PFSK-1 (cell line): ENCODE measurements around the gene ABCC4.

ENCODE experiments used
- POLR2AphosphoS5 ChIP-seq: IDR thresholded peaks from 2 replicates; pipeline ENCODE4 v1.6.1; 2012; ENCODE audit warnings: low read depth, mild to moderate bottlenecking, control low read depth, low read length, moderate library complexity
- REST ChIP-seq, 2 experiments: IDR thresholded peaks; 2 replicates each; pipeline versions ENCODE4 v1.6.1 to v1.8.0; 2011 to 2012; ENCODE audit warnings: low read depth in 2 of 2, low read length in 2 of 2, control low read depth in 1 of 2, inconsistent platforms in 1 of 2, mild to moderate bottlenecking in 1 of 2, moderate library complexity in 1 of 2; ENCODE audit not compliant: insufficient read depth in 1 of 2
- SIN3A ChIP-seq: IDR thresholded peaks from 2 replicates; pipeline ENCODE4 v1.6.1; 2012; ENCODE audit warnings: mild to moderate bottlenecking, low read length, moderate library complexity, borderline replicate concordance; ENCODE audit not compliant: insufficient read depth
- TAF1 ChIP-seq: IDR thresholded peaks from 2 replicates; pipeline ENCODE4 v1.6.1; 2012; ENCODE audit warnings: low read length, control low read depth, borderline replicate concordance; ENCODE audit not compliant: insufficient read depth

- no peak for TF ChIP-seq TAF1
- TF ChIP-seq POLR2AphosphoS5 = no peak
- no peak for TF ChIP-seq SIN3A
- no peak for TF ChIP-seq REST (IDR thresholded peaks at IDR 0.05; ENCODE audit: insufficient read depth in 1 of 2, low read depth in 2 of 2, low read length in 2 of 2)
Measured at GRCh38 chr13:94978516-94978915, 322.7 kb downstream of the ABCC4 start.
